GM12801 (cell line): ENCODE measurements around the gene LRP3.

ENCODE experiments used
- CTCF ChIP-seq: IDR thresholded peaks from one replicate; pipeline ENCODE4 v1.5.1; 2011; ENCODE audit warnings: control low read depth; ENCODE audit not compliant: insufficient read length; ENCODE audit errors: extremely low read depth

The LRP3 gene

GRCh38 chr19:33240181-33240771, 46.1 kb downstream of the LRP3 start:
- no peak for TF ChIP-seq CTCF

GRCh38 chr19:33241091-33241529, 47.0 kb downstream of the LRP3 start:
- no peak for TF ChIP-seq CTCF

- no peak for TF ChIP-seq CTCF
Observed at GRCh38 chr19:33241530-33242101, 47.5 kb downstream of the LRP3 start.

GRCh38 chr19:33242131-33242530, 48.0 kb downstream of the LRP3 start:
- no peak for TF ChIP-seq CTCF

- no peak for TF ChIP-seq CTCF
Observed at GRCh38 chr19:33242911-33243310, 48.8 kb downstream of the LRP3 start.

GRCh38 chr19:33245948-33246708, 52.0 kb downstream of the LRP3 start:
- no peak for TF ChIP-seq CTCF

- no peak for TF ChIP-seq CTCF
Observed at GRCh38 chr19:33246709-33247440, 52.7 kb downstream of the LRP3 start.
